ENCODE data around the gene FARP2.

GRCh38 chr2:241334813-241335212 is 21.3 kb upstream of the FARP2 start:
- TF ChIP-seq CTCF (IDR thresholded peaks at IDR 0.05): no peak
- no peak for TF ChIP-seq POLR2A (IDR thresholded peaks at IDR 0.05)

All from heart left ventricle (tissue), 13 donors.